Epidermal melanocyte (primary cell): ENCODE measurements around the gene WWTR1.
A peak's percentile ranks its signal among the peaks of the same experiment; 100 is the strongest.

Source experiments
- DNase-seq: peaks from one replicate; pipeline ENCODE4 v3.0.0; 2011; ENCODE audit warnings: low spot score; ENCODE audit not compliant: insufficient read length

WWTR1 gene

DNA sequence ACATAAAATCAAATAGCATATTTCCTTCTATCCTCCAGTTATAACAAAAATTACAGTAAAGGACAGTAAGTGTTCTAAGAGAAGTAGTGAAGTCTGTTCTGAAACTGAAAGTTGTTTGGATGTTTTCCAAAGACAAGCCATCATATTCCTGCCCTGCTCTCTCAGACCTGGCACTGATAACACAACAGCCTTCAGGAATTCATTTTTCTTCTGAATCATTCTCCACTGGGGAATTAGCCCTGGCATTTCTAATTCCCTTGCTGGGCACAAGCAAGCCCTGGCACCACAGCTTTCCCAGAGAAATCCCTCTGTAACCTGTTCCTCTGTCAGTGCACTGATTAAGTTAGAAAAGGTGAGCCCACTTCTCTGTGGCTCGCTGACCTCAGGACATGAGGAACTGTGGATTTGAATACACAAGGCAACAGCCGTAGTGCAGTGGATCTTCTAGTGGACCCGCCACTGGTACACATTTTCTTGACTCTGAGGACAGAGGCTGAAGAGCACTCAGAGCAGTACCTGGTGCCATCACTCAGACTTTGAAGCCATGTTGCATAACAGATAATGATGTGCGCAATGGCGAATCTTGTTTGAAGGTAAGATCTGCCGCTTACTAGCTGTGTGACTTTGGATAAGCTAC, 61.6 kb downstream of the WWTR1 start:
- no peak for DNase-seq

DNA sequence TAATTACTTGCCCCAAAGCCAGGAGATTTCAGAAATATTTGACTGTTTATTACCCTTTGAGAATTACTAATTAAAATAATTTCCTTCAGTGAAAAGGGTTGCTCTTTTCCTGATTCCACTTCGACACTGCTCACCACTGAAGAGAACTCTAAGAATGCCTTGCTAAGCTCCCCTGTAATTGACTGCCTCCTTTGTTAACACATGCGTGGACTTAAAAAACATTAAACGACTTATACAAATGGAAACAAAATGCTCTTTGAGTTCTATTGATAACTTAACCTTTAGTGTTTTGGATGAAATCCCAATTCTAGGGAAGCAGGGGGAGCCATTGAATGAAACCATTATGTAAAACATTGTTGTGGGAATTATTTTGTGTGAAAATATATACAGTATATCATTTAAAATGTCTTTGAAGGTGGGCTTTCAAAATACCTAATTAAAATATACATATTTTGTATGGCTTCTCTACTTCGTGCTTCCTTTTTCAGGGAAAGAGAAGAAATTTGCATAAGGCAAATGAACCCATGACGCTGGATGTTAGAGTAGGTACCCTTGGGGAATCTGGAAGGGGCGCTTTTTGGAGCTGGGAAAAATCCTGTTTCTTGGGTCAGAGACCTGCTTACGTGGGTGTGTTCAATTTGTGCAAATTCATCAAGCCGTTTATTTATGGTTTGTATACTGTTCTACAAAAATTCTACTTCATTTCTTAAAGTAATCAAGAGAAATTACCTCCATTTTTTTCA, 64.2 kb downstream of the WWTR1 start:
- DNase-seq, result no peak

DNA sequence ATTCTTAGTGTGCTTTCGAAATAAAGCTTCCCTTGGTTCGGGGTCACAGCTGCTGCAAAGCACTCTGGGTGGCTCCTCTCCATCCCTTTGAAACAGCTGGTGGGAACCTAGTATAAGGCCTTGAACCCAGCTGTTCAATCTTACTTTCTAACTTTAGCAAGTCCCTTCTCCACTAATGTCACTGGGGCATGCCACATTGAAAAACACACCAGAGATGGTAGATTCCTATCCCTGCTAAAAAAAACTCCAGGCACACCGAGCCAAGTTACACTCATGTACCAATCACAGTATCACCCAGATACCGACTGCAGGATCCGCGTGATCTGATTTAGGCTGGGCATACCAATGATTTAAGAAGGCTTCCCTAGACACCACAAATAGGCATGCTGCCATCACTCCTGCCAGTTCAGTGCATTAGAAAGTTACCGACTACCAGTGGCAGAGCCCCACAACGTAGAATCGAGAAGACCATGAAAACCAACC, 65.0 kb downstream of the WWTR1 start:
- DNase-seq, result no peak

- DNase-seq, result no peak
These were observed 67.0 kb downstream of the WWTR1 start for GRCh38 chr3:149590691-149591441.

GRCh38 chr3:149589332-149589731, 68.5 kb downstream of the WWTR1 start:
- DNase-seq, result no peak

DNA sequence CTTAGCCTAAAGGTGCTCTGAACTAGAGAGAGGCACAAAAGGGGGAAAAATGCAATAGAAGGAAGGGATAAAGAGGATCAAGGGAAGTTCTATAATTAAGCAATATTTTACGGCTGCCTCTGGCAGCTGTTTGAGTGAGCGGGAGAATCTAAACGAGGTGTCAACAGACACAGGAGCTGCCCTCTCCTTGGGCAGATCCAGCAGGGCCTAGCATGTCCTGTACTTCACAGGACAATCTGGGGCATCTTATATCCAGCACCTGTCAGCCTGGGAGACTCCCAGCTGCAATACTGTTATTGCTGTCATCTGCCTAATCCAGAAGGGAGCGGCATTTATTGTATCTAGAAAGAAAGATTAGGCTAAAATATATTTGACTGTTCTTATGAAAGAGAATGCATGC, 68.9 kb downstream of the WWTR1 start:
- DNase-seq, result no peak

- no peak for DNase-seq
These were observed 70.4 kb downstream of the WWTR1 start for GRCh38 chr3:149587383-149587782.

- DNase-seq, result no peak
These were observed 71.0 kb downstream of the WWTR1 start for GRCh38 chr3:149586871-149587270.

GRCh38 chr3:149585401-149585726, 72.5 kb downstream of the WWTR1 start:
- DNase-seq, result no peak

DNA sequence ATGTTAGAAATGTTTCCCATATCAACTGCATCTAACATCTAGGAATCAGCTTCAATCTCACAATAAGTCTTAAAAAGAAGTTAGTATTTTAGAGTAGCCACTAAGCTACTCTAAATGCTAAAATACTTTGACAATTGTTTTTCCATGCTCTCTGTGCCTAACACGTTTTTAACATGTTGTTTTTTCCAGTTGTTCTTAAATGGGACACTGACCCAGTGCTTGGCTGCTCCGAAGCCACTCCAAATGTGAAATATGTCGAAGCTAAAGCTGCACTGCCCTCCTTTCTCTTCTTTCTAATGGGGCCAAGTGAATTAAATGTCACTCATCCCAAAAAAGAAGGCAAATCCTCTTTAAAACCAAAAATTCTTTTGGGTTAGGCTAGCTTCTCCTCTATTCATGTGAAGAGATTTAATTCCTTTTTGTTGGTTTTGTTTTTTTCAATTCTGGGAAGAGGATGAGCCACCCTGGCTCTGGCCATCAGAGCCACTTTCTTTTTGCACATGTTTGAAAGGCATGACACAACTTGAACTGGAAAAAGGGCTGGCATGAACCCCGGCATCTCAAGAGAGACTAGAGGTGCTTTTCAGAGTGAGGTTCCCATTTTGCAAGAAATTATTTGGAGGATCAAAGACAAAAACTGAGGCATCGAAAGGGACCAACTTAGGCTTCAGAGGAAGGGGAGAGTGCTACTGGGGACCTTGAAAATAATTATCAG, 73.7 kb downstream of the WWTR1 start:
- DNase-seq, result no peak

- no peak for DNase-seq
These were observed 75.4 kb downstream of the WWTR1 start for GRCh38 chr3:149582395-149582794.

- peak; percentile 29 for DNase-seq
These were observed 76.0 kb downstream of the WWTR1 start for GRCh38 chr3:149581681-149582370.

GRCh38 chr3:149581248-149581647, 76.6 kb downstream of the WWTR1 start:
- no peak for DNase-seq

DNA sequence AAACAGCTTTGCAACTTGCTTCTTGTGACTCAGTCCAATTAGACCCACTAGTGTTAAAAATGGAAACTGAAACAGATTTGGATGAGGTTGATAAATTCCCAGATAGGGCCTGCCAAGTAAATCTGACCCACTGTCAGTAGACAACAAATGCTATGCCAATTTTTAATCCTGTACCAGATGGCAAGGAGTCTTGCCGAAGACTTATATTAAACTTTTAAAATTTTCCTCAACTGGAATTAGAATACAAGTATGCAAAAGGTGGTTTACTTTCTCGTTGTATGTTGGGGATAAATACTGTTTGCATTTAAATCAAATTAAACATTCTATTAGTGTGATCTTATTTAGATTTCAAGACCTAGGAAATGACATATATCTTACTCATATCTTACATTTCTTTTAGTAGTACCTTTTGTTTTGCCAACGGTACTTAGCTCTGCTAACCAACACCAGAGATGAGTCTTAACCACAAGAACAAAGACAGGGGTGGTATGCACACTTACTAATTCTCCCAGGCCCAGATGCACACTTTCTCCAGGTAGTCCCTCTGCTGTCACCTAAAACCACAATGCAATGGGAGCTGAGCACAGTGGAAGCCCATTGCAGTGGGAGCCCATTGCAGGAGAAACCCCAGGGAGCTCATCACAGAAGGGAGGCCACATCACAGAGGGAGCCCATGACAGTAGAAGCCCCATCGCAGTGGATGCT, 77.8 kb downstream of the WWTR1 start:
- DNase-seq, result no peak

GRCh38 chr3:149579161-149579560, 78.7 kb downstream of the WWTR1 start:
- no peak for DNase-seq

DNA sequence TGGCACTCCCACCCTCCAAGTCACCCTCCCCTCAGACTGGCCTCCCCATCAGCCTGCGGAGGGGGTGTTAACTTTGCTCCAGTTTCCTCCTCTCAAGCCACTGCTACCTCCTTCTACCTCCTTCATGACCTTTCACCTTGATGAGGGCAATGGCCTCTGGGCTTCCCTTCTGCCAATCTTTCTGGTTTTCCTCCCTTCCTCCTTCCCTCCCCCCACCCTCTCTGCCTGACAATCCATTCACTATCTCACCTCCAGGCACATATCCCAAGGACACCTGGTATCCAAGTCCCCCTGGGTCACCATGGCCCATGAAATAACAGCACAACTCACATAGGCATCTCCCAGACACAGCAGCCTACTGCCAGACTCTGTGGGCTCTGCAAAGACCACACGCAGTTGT, 80.0 kb downstream of the WWTR1 start:
- DNase-seq, result no peak

GRCh38 chr3:149575961-149576564, 81.8 kb downstream of the WWTR1 start:
- DNase-seq, result peak; percentile 63

GRCh38 chr3:149575213-149575960, 82.4 kb downstream of the WWTR1 start:
- no peak for DNase-seq

DNA sequence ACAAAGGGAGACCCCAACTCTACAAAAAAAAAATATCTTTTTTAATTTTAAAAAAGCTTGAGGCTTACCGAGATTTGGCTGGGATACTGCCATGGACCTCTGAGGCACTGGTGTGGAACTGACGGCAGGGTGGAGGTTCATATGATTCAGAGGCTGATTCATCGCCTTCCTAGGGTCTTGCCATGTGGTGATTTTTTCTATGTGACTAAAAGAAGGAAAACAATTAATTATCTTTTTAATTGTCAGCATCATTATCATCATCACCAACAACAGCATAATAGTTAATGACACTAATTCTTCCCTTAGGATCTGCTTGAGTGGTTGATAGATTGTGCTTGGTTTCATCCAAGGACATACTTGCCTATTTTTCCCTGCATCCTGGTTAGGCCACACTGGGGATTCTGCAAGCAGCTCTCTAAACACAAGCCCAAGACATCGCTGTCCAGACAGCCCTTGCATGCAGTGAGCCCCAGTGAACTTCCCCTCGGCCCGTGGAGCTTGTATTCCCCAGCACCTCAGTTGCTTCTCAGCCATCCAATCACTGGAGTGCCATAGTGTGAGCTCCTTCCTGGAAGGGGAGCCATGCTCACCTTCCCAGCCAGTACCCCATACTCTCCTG, 84.9 kb downstream of the WWTR1 start:
- DNase-seq, result no peak
